HG03342 (cell line): Measurements from ENCODE around the gene ALG2.
"Not testable (repeated sequence)": the region's sequence is repeated elsewhere in the genome, so short reads cannot be mapped to it uniquely, and the experiment has no call there.

Experiments
- ATAC-seq: cut with Tn5 transposase; IDR thresholded peaks from one replicate; pipeline ENCODE4 v1.9.1; 2021; ENCODE audit warnings: mild to moderate bottlenecking, moderate library complexity; ENCODE audit not compliant: unreplicated experiment

ALG2 gene

GRCh38 chr9:99238331-99238730 lies 16.6 kb upstream of the ALG2 start:
- no peak for ATAC-seq

DNA sequence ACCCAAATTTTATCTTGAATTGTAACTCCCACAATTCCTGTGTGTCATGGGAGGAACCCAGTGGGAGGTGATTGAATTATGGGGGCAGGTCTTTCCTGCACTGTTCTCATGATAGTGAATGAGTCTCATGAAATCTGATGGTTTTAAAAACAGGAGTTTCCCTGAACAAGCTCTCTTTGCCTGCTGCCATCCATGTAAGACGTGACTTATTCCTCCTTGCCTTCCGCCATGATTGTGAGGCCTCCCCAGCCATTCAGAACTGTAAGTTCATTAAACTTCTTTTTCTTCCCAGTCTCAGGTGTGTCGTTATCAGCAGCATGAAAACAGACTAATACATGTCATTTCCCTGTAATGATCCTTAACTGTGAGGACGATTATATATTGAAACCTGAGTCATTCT lies 16.1 kb upstream of the ALG2 start:
- not testable (repeated sequence) for ATAC-seq

- no peak for ATAC-seq
Measured at GRCh38 chr9:99237356-99237755, 15.6 kb upstream of the ALG2 start.

- ATAC-seq: peak; percentile 95
Measured at GRCh38 chr9:99235926-99236634, 14.3 kb upstream of the ALG2 start.

- no peak for ATAC-seq
Measured at GRCh38 chr9:99235069-99235468, 13.3 kb upstream of the ALG2 start.

DNA sequence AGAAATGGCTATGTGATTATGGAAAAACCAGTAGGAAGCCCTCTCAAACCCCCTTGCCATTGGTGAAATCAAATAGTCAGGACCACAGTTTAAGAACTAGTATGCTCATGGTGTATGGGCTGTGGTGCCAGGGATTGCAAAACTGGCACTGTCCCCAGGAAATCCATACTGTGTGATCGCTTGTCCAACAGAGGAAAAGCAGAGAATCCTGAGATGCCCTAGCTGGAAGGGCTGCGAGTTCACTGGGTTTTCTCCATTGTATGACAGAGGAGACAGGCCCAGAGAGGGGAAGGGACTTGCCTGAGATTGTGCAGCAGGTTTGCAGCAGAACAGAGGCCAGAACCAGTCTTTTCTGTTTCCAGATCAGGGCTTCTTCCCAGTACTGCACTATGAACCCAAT lies 12.9 kb upstream of the ALG2 start:
- no peak for ATAC-seq

DNA sequence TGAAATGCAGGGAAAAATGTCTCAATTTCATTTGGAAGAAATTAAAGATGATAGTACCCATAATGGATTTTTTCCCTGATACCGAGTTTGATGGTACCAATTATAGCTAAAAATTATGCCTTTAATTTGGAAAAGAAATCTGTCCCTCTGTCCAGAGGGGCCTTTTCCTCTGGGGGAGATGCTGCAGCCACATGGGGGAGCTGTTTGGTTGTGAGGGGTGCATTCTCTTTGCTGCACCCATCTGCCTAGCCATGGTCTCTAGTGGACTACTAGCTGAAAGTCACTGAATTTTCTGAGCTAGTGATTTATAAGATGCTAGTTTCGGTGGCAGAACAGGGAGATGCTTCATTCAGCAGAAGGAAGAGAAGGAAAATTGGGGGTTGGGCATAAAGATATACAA lies 10.0 kb upstream of the ALG2 start:
- no peak for ATAC-seq

DNA sequence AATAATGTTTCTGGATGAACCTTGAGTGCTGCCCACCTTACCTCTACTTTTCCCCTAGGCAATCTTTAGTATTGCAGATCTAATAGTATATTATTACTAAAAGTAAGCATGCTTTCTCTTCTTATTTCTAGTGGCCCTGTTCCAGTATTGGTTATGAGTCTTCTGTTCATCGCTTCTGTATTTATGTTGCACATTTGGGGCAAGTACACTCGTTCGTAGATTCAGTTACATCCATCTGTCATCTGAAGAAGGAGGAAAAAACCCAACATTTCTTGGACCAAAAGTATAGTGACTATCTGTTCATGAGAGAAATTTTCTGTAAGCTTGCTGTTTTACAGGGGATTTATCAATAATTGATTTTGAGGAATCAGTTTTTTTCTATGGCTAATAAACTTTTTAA lies 8.5 kb upstream of the ALG2 start:
- ATAC-seq: no peak

DNA sequence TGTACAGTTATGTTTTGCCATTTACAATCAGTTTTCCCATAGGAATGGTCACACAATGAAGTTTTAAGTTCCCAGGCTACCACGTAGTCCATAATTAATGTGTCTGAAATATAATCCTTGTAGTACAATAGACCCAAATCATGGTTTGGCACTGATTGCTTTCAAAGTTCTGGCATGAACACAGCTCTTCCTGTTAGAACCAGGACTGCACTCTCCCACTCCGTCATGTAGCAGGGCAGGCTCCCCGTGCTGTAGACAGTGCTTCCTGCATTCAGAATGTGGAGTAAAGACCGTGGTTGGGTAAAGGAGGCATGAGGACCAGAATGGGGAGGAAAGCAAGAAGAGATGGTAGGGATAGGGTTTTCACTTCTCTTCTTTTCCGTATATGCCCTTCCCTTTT lies 4.3 kb upstream of the ALG2 start:
- no peak for ATAC-seq

DNA sequence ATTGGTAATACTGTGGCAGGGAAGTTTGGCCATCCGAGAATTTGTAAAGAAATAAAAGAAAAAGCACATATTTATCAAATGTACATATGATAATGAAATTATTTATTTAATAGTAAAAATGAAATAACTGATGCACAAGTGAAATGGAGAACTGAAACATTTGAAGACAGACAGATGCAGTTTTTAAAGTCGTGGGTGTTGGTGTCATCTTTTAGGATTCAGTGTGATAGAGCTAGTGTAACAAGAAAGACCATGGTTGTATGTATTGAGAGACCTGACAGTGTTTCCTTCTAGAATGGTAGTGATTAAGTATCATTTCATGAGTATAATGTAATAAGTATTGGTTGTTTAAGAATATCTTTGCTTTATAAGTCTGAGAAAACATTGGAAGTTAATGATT lies 2.7 kb upstream of the ALG2 start:
- ATAC-seq: no peak

- ATAC-seq: peak; percentile 13
Measured at GRCh38 chr9:99222416-99223270, 901 bp upstream of the ALG2 start.

- no peak for ATAC-seq
Measured at GRCh38 chr9:99221266-99221620, 499 bp downstream of the ALG2 start.

GRCh38 chr9:99220011-99220410 lies 1.7 kb downstream of the ALG2 start:
- no peak for ATAC-seq

DNA sequence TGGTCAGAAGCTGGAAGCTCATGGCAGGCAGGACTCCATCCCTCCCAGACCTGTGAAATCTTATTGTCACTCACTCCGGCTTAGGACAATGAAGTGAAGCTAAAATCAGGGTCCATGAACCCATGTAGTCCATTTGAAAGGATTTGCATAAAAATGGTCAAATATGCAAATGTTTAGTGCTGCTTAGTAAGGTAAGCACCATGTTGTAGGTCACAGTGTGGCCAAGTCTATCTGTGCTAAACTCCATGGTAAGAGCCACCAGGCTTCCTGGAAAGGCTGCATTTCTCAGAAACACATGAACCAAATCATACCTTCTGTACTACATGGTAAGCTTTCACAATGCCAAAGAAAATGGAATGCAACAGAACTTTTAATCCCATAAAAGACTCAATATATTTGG lies 5.7 kb downstream of the ALG2 start:
- no peak for ATAC-seq

DNA sequence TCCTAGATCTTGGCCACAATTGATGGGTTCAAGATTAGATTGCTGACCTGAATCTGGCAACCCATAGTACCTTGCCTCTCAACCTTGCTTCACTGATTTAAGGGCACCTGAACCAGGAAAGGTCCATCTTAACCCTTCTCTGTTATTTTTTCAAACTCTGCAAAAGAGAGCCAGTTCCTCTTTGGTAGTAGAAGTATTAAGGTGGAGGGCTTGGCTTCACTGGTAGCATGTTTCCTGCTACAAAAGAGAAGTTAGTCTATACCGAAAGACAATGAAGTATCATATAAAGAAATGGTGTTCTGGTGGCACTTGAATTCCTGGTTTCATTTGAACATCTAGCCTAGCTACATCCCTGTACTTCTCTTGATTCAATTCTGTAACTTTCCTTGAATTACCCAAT lies 8.5 kb downstream of the ALG2 start:
- ATAC-seq: no peak

DNA sequence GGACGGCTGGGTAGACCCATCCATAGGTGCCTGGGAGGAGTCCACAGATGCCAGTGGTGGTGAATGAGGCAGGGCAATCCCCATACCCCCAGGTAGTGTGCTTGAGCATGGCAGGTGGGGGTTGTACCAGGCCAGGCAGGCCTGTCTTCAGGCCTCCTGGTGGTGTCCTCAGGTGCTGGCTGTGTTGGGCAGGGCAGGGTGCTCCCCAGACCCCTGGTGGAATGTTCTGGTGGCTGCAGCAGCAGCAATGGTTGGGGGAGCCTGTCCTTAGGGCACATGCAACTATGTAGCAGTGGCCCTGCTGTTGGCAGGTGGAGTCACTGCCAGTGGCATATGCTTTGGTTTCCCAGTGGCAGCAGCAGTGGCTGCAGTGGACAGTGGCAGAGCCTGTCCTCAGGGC lies 10.0 kb downstream of the ALG2 start:
- ATAC-seq: no peak

GRCh38 chr9:99210572-99210971 lies 11.2 kb downstream of the ALG2 start:
- ATAC-seq: no peak

DNA sequence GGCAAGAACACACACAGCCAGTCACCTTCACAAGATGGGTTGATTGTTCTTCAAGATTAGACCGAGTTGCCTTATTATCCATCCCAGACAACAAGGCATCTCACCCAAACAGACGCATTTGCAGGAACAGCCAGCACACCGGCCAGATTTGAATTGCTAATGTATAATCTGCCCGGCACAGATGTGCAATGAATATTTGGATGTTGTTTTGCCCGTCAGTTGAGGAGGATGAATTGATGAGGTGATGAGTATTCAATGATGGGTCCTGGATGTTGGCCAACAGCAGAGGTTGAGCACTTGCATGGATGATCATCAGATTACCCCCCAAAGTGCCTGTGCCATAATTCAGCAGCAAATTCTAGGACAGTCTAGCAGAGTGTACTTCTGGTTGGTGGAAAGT lies 20.1 kb downstream of the ALG2 start:
- no peak for ATAC-seq

DNA sequence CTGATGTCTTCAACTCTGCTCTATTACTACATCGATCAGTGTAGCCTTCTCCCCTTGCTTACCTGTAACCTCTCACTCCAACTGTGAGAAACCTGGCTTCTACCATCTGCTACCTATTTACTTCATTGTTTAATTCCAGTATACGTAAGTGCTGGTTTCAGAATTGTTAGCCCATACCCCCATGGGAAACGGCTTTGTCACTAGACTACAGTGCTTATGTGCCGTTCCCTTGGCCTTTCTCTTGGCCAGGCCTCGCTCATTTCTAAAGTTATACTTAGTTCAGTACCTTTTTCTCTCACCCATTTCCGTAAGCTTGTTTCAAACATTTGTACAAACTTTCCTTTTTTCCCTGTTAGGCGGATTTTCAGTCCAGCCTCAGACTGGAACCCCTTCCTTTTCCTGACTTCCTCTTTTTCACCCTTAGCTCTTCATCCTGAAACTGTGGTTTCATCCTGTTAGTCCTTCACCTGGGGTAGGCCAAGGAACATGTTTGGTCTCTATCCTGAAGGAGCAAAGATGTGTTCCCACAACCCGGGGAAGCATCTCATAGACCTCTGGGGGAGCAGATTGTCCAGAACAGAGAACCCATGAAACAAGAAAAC lies 21.7 kb downstream of the ALG2 start:
- no peak for ATAC-seq

- ATAC-seq: no peak
Measured at GRCh38 chr9:99197987-99198386, 23.8 kb downstream of the ALG2 start.

DNA sequence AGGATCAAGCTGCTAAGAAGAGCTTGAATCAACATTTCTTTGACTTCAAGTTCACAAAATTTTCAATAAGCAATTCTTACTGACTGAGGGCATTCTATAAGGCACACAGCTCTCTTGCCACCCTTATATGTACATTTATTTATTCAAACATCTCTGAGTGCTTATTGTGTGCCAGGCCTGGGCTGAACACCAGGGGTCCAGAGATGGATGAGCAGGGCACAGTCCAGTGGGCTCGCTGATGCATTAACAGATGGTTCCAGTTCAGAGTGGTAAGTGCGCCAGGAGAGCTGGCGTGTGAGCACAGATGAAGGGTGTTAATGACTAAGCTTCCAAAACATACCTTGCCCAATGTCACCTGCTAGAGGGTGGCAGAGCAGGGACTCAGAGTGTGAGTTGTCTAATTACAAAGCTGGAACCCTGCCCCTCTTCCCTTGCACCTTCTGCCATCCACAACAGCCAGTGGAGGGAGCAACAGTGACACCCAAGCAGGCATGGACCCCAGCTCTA lies 24.6 kb downstream of the ALG2 start:
- ATAC-seq: no peak

GRCh38 chr9:99196484-99196883 lies 25.3 kb downstream of the ALG2 start:
- not testable (repeated sequence) for ATAC-seq
